Measurements from ENCODE around the gene SCN3A. TPM values are rescaled to one million over a fixed set of nuclear protein-coding genes. Genes with fewer than 3 reads are reported as not detected.

SCN3A gene
- total RNA-seq, 1 experiment from 2014 or later: 0.07 TPM

GRCh38 chr2:165162466-165162865 lies 41.4 kb downstream of the SCN3A start:
- no peak overlapping the region for H3K4me3 ChIP-seq (ENCODE audit: low read length)
- H3K79me2 ChIP-seq (ENCODE audit: low read length): no peaks in the 10 kb centered on the region
- no peak overlapping the region for H3K9ac ChIP-seq (ENCODE audit: low read length)
- no peaks in the 10 kb centered on the region for H3K27me3 ChIP-seq (ENCODE audit: low read length)
- ChIA-PET POLR2A (ENCODE audit: unreplicated experiment) (no interaction called here), CTCF (no interaction called here)
- H3K9me2 ChIP-seq (replicated peaks; ENCODE audit: low read length): no peaks in the 10 kb centered on the region
- no peak overlapping the region for H3K27ac ChIP-seq (ENCODE audit: low read length)
- BruUV-seq (replicated peaks): no TSS peak
- no peaks in the 10 kb centered on the region for H3K36me3 ChIP-seq (ENCODE audit: low read depth, low read length)
- no peaks in the 10 kb centered on the region for H3F3A ChIP-seq (ENCODE audit: low read length, unreplicated experiment)
- TF ChIP-seq EZH2 (IDR thresholded peaks at IDR 0.05; ENCODE audit: low read length, unreplicated experiment): no peak
- no peak for TF ChIP-seq CTCF (conservative IDR thresholded peaks at IDR 0.05; ENCODE audit: low read depth, low read length)
- no peak for TF ChIP-seq EZH2phosphoT487 (IDR thresholded peaks at IDR 0.05; ENCODE audit: borderline replicate concordance, low read length)
- peaks cover 3% of the 10 kb centered on the region; the same call in 1 of the 2 replicates for H3K4me1 ChIP-seq (ENCODE audit: insufficient read depth, low read length)
- no peak overlapping the region for H2AFZ ChIP-seq (ENCODE audit: low read length)
- no peaks in the 10 kb centered on the region for H3K9me3 ChIP-seq (ENCODE audit: low read length)
- H3K4me2 ChIP-seq (ENCODE audit: low read length): no peak overlapping the region
- intact Hi-C loops (cut with micrococcal nuclease): no loop called here
- ATAC-seq (no peak), DNase-seq (no peak)
- H4K20me1 ChIP-seq (ENCODE audit: low read length): no peaks in the 10 kb centered on the region

GRCh38 chr2:165161510-165161909 lies 42.3 kb downstream of the SCN3A start:
- BruUV-seq (replicated peaks): no TSS peak
- no peak overlapping the region for H2AFZ ChIP-seq (ENCODE audit: low read length)
- CTCF ChIA-PET: interaction anchor here (0.6 to 0.7 kb wide), 2 partner anchors 42 to 131 kb away, joined by 3 to 4 read pairs; partner anchors contain the start of gene SCN3A
- H3K27ac ChIP-seq (ENCODE audit: low read length): peak overlapping the region; percentile 60
- H3K9me2 ChIP-seq (replicated peaks; ENCODE audit: low read length): no peaks in the 10 kb centered on the region
- H4K20me1 ChIP-seq (ENCODE audit: low read length): no peaks in the 10 kb centered on the region
- no peak overlapping the region for H3K4me3 ChIP-seq (ENCODE audit: low read length)
- no peak for TF ChIP-seq EZH2phosphoT487 (IDR thresholded peaks at IDR 0.05; ENCODE audit: borderline replicate concordance, low read length)
- no peak for TF ChIP-seq CTCF (conservative IDR thresholded peaks at IDR 0.05; ENCODE audit: low read depth, low read length)
- no peak for TF ChIP-seq EZH2 (IDR thresholded peaks at IDR 0.05; ENCODE audit: low read length, unreplicated experiment)
- H3K4me2 ChIP-seq (ENCODE audit: low read length): 0 out of 2 replicates have a peak overlapping the region, but pooled peaks have one; percentile 12
- H3K9ac ChIP-seq (ENCODE audit: low read length): no peak overlapping the region
- DNase-seq (peak; percentile 55), ATAC-seq (peak; percentile 82)
- POLR2A ChIA-PET (ENCODE audit: unreplicated experiment): no interaction called here
- H3F3A ChIP-seq (ENCODE audit: low read length, unreplicated experiment): no peaks in the 10 kb centered on the region
- intact Hi-C loops (cut with micrococcal nuclease): loop anchor here (1.0 kb wide), 2 partner anchors 24 to 47 kb away; no protein-coding TSS in a partner anchor
- H3K9me3 ChIP-seq (ENCODE audit: low read length): no peaks in the 10 kb centered on the region
- no peaks in the 10 kb centered on the region for H3K27me3 ChIP-seq (ENCODE audit: low read length)
- no peaks in the 10 kb centered on the region for H3K36me3 ChIP-seq (ENCODE audit: low read depth, low read length)
- H3K79me2 ChIP-seq (ENCODE audit: low read length): no peaks in the 10 kb centered on the region
- H3K4me1 ChIP-seq (ENCODE audit: insufficient read depth, low read length): peaks cover 3% of the 10 kb centered on the region; the same call in 1 of the 2 replicates

GRCh38 chr2:165157160-165157559 lies 46.7 kb downstream of the SCN3A start:
- H3K4me1 ChIP-seq (ENCODE audit: insufficient read depth, low read length): peaks cover 3% of the 10 kb centered on the region; the same call in 1 of the 2 replicates
- ChIA-PET POLR2A (ENCODE audit: unreplicated experiment) (no interaction called here), CTCF (no interaction called here)
- ATAC-seq: no peak
- no peak overlapping the region for H3K4me3 ChIP-seq (ENCODE audit: low read length)
- H3K79me2 ChIP-seq (ENCODE audit: low read length): no peaks in the 10 kb centered on the region
- no peaks in the 10 kb centered on the region for H3K9me3 ChIP-seq (ENCODE audit: low read length)
- H2AFZ ChIP-seq (ENCODE audit: low read length): no peak overlapping the region
- no peak for TF ChIP-seq CTCF (conservative IDR thresholded peaks at IDR 0.05; ENCODE audit: low read depth, low read length)
- no peak for TF ChIP-seq EZH2phosphoT487 (IDR thresholded peaks at IDR 0.05; ENCODE audit: borderline replicate concordance, low read length)
- no peak for TF ChIP-seq EZH2 (IDR thresholded peaks at IDR 0.05; ENCODE audit: low read length, unreplicated experiment)
- no peaks in the 10 kb centered on the region for H3K9me2 ChIP-seq (replicated peaks; ENCODE audit: low read length)
- H3K36me3 ChIP-seq (ENCODE audit: low read depth, low read length): no peaks in the 10 kb centered on the region
- no peak for DNase-seq
- H3K27ac ChIP-seq (ENCODE audit: low read length): no peak overlapping the region
- no peaks in the 10 kb centered on the region for H3F3A ChIP-seq (ENCODE audit: low read length, unreplicated experiment)
- no TSS peak for BruUV-seq (replicated peaks)
- H3K9ac ChIP-seq (ENCODE audit: low read length): no peak overlapping the region
- H3K27me3 ChIP-seq (ENCODE audit: low read length): no peaks in the 10 kb centered on the region
- intact Hi-C loops (cut with micrococcal nuclease): no loop called here
- no peaks in the 10 kb centered on the region for H4K20me1 ChIP-seq (ENCODE audit: low read length)
- H3K4me2 ChIP-seq (ENCODE audit: low read length): no peak overlapping the region
